ENCODE data around the gene GALNT14.

DNA sequence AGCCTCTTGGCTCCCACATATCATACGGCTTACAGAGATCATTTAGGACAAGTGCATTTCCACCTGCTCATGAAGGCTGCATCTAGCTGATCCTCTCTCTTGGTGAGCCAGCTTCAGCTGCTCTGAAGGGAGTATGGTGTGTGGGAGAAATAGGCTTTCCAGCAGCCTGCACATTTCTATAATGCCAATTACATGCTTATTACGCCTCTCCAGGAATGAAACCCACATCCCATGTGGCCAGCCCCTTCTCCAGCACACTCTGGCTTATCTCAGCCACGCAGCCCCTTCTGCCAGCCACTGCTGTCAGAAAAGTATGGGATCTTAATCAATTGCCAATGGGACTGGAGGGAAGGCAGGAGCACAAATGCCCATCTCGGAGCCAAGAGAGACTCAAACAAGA is 117.5 kb downstream of the GALNT14 start:
- TF ChIP-seq, protein P1, sequence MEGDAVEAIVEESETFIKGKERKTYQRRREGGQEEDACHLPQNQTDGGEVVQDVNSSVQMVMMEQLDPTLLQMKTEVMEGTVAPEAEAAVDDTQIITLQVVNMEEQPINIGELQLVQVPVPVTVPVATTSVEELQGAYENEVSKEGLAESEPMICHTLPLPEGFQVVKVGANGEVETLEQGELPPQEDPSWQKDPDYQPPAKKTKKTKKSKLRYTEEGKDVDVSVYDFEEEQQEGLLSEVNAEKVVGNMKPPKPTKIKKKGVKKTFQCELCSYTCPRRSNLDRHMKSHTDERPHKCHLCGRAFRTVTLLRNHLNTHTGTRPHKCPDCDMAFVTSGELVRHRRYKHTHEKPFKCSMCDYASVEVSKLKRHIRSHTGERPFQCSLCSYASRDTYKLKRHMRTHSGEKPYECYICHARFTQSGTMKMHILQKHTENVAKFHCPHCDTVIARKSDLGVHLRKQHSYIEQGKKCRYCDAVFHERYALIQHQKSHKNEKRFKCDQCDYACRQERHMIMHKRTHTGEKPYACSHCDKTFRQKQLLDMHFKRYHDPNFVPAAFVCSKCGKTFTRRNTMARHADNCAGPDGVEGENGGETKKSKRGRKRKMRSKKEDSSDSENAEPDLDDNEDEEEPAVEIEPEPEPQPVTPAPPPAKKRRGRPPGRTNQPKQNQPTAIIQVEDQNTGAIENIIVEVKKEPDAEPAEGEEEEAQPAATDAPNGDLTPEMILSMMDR (conservative IDR thresholded peaks at IDR 0.05 in 1 of 2, IDR thresholded peaks at IDR 0.05 in 1 of 2; ENCODE audit: low read depth in 1 of 2, low read length in 2 of 2) = no peak
- no peak for TF ChIP-seq EZH2 (IDR thresholded peaks at IDR 0.05; ENCODE audit: low read length, missing control alignments)

All from fibroblast of lung (primary cell).